ENCODE measurements around the gene RTN4RL2. TPM values are rescaled to one million over a fixed set of nuclear protein-coding genes. Genes with fewer than 3 reads are reported as not detected.

Gene RTN4RL2
- total and polyA plus RNA-seq, 8 donors: 0.75 to 8.1 (median 0.78) TPM; not detected in 3

- no peaks in the 10 kb centered on the region for H3K36me3 ChIP-seq
- no peak for DNase-seq
- no peak overlapping the region for H3K27ac ChIP-seq
- no peak for TF ChIP-seq POLR2AphosphoS5 (IDR thresholded peaks at IDR 0.05)
- TF ChIP-seq POLR2A (IDR thresholded peaks at IDR 0.05): no peak
- TF ChIP-seq, protein P1, sequence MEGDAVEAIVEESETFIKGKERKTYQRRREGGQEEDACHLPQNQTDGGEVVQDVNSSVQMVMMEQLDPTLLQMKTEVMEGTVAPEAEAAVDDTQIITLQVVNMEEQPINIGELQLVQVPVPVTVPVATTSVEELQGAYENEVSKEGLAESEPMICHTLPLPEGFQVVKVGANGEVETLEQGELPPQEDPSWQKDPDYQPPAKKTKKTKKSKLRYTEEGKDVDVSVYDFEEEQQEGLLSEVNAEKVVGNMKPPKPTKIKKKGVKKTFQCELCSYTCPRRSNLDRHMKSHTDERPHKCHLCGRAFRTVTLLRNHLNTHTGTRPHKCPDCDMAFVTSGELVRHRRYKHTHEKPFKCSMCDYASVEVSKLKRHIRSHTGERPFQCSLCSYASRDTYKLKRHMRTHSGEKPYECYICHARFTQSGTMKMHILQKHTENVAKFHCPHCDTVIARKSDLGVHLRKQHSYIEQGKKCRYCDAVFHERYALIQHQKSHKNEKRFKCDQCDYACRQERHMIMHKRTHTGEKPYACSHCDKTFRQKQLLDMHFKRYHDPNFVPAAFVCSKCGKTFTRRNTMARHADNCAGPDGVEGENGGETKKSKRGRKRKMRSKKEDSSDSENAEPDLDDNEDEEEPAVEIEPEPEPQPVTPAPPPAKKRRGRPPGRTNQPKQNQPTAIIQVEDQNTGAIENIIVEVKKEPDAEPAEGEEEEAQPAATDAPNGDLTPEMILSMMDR (IDR thresholded peaks at IDR 0.05): no peak
- TF ChIP-seq EP300 (IDR thresholded peaks at IDR 0.05): no peak
- WGBS, 5 donors: 47 to 62% (median 59%) methylated on average over 4 of the region's 4 CpGs
- intact Hi-C loops (cut with DNase I; ENCODE audit: low total_unique reads): no loop called here
- no peaks in the 10 kb centered on the region for H3K4me1 ChIP-seq
- no peak overlapping the region for H3K4me3 ChIP-seq
- H3K27me3 ChIP-seq: peaks cover 0 to 19% (median 0%) of the 10 kb centered on the region in 3 donors
- no peaks in the 10 kb centered on the region for H3K9me3 ChIP-seq
Measured at GRCh38 chr11:57466680-57467079, 6.4 kb downstream of the RTN4RL2 start.

DNA sequence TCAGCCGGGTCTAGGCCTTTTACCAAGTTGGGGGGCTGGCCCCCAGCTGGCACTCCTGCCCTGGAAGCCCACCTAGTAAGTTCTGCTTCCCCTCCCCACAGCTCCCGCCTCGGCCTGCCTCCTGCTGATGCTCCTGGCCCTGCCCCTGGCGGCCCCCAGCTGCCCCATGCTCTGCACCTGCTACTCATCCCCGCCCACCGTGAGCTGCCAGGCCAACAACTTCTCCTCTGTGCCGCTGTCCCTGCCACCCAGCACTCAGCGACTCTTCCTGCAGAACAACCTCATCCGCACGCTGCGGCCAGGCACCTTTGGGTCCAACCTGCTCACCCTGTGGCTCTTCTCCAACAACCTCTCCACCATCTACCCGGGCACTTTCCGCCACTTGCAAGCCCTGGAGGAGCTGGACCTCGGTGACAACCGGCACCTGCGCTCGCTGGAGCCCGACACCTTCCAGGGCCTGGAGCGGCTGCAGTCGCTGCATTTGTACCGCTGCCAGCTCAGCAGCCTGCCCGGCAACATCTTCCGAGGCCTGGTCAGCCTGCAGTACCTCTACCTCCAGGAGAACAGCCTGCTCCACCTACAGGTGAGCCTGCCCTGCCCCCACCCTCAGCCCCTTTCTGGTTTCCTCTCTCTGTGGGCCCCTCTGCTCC, 7.3 kb downstream of the RTN4RL2 start:
- Histone ChIP-seq H3K27ac (no peak overlapping the region), H3K4me1 (no peaks in the 10 kb centered on the region), H3K27me3 (peaks cover 0 to 15% (median 0%) of the 10 kb centered on the region in 3 donors), H3K4me3 (no peak overlapping the region), H3K36me3 (no peaks in the 10 kb centered on the region), H3K9me3 (no peaks in the 10 kb centered on the region)
- no peak for DNase-seq
- TF ChIP-seq POLR2A (IDR thresholded peaks at IDR 0.05) (no peak), EP300 (IDR thresholded peaks at IDR 0.05) (no peak), POLR2AphosphoS5 (IDR thresholded peaks at IDR 0.05) (no peak)
- TF ChIP-seq, protein P1 (IDR thresholded peaks at IDR 0.05): no peak
- WGBS, 5 donors: 64 to 74% (median 69%) methylated on average over 19 to 23 of the region's 23 CpGs
- intact Hi-C loops (cut with DNase I; ENCODE audit: low total_unique reads): no loop called here

- H3K36me3 ChIP-seq: no peaks in the 10 kb centered on the region
- intact Hi-C loops (cut with DNase I; ENCODE audit: low total_unique reads): no loop called here
- no peak for DNase-seq
- H3K27me3 ChIP-seq: peaks cover 0 to 18% (median 0%) of the 10 kb centered on the region in 3 donors
- TF ChIP-seq, protein P1 (IDR thresholded peaks at IDR 0.05): no peak
- TF ChIP-seq POLR2AphosphoS5 (IDR thresholded peaks at IDR 0.05): no peak
- TF ChIP-seq EP300 (IDR thresholded peaks at IDR 0.05): no peak
- TF ChIP-seq POLR2A (IDR thresholded peaks at IDR 0.05): no peak
- H3K4me3 ChIP-seq: no peak overlapping the region
- H3K9me3 ChIP-seq: no peaks in the 10 kb centered on the region
- no peaks in the 10 kb centered on the region for H3K4me1 ChIP-seq
- H3K27ac ChIP-seq: no peak overlapping the region
- 73 to 80% (median 75%) methylated on average over 4 of the region's 4 CpGs for WGBS, 5 donors
Measured at GRCh38 chr11:57468276-57468675, 7.9 kb downstream of the RTN4RL2 start.

- H3K27me3 ChIP-seq: peaks cover 0 to 26% (median 0%) of the 10 kb centered on the region in 3 donors
- TF ChIP-seq POLR2AphosphoS5 (IDR thresholded peaks at IDR 0.05): no peak
- TF ChIP-seq, protein P1 (IDR thresholded peaks at IDR 0.05): no peak
- no peaks in the 10 kb centered on the region for H3K9me3 ChIP-seq
- no peak overlapping the region for H3K4me3 ChIP-seq
- 84 to 91% (median 87%) methylated on average over 5 of the region's 5 CpGs for WGBS, 5 donors
- peaks cover 0 to 8% (median 0%) of the 10 kb centered on the region in 4 donors for H3K4me1 ChIP-seq
- H3K36me3 ChIP-seq: no peaks in the 10 kb centered on the region
- no peak overlapping the region for H3K27ac ChIP-seq
- DNase-seq: no peak
- intact Hi-C loops (cut with DNase I; ENCODE audit: low total_unique reads): no loop called here
Measured at GRCh38 chr11:57469268-57469667, 8.9 kb downstream of the RTN4RL2 start.

Data from stomach (tissue), 9 donors.